PC-9 (cell line): Measurements from ENCODE around the gene CPOX. TPM values are rescaled to one million over a fixed set of nuclear protein-coding genes. Genes with fewer than 3 reads are reported as not detected.

ENCODE experiments used
- BruUV-seq: library from RNA; stranded (reverse); fragments of 400-500 nt; replicated peaks from 2 replicates; lab custom pipeline; 2021; lab: Mats Ljungman, UMichigan
- CTCF ChIA-PET: fragments of 300-600 bp; sonication (Branson Sonifier 250); formaldehyde crosslinking; loops from one replicate; lab custom pipeline; 2022; ENCODE audit warnings: antibody characterized with exemption; lab: Charles Lee
- POLR2A ChIA-PET: fragments of 300-600 bp; sonication (Branson Sonifier 250); formaldehyde crosslinking; loops from one replicate; lab custom pipeline; 2022; ENCODE audit warnings: antibody characterized with exemption; ENCODE audit not compliant: unreplicated experiment; lab: Charles Lee
- DNase-seq, 2 experiments: peaks; one replicate each; pipeline versions ENCODE4 v3.0.0 to v3.0.0-alpha.2; 2015 to 2022; ENCODE audit warnings: mixed read lengths in 1 of 2
- H2AFZ ChIP-seq: fragments of 200-600 bp; sonication (generic); 2 replicates; pipeline ENCODE4 v1.8.1; 2017; ENCODE audit warnings: antibody characterized with exemption
- H3F3A ChIP-seq: fragments of 200-600 bp; sonication (generic); 2 replicates; pipeline ENCODE4 v1.8.1; 2017; ENCODE audit warnings: antibody characterized with exemption, mild to moderate bottlenecking, low read depth; ENCODE audit not compliant: insufficient read depth
- H3K27ac ChIP-seq: fragments of 200-600 bp; sonication (generic); 2 replicates; pipeline ENCODE4 v1.6.1; 2016; ENCODE audit warnings: mixed run types
- H3K27me3 ChIP-seq: fragments of 200-600 bp; sonication (generic); 2 replicates; pipeline ENCODE4 v1.6.1; 2016; ENCODE audit warnings: low read depth, mixed run types; ENCODE audit not compliant: insufficient read depth
- H3K36me3 ChIP-seq: fragments of 200-600 bp; sonication (generic); 2 replicates; pipeline ENCODE4 v1.6.1; 2016; ENCODE audit warnings: low read depth, mixed run types
- H3K4me1 ChIP-seq: fragments of 200-600 bp; sonication (generic); replicated peaks from 2 replicates; pipeline ENCODE4 v1.6.1; 2016; ENCODE audit warnings: mixed run types; ENCODE audit not compliant: insufficient read depth
- H3K4me2 ChIP-seq: fragments of 200-600 bp; sonication (generic); 2 replicates; pipeline ENCODE4 v1.6.1; 2017; ENCODE audit warnings: mixed run types
- H3K4me3 ChIP-seq: fragments of 200-600 bp; sonication (generic); 2 replicates; pipeline ENCODE4 v1.6.1; 2016; ENCODE audit warnings: mixed run types
- H3K79me2 ChIP-seq: fragments of 200-600 bp; sonication (generic); 2 replicates; pipeline ENCODE4 v1.6.1; 2017; ENCODE audit warnings: low read depth, mixed run types
- H3K9me2 ChIP-seq: fragments of 200-600 bp; sonication (generic); 2 replicates; pipeline ENCODE4 v1.8.1; 2017; ENCODE audit warnings: mild to moderate bottlenecking; ENCODE audit not compliant: insufficient read depth
- H3K9me3 ChIP-seq: fragments of 200-600 bp; sonication (generic); 2 replicates; pipeline ENCODE4 v1.8.1; 2016; ENCODE audit warnings: low read depth; ENCODE audit not compliant: insufficient read depth
- H4K20me1 ChIP-seq: fragments of 200-600 bp; sonication (generic); 2 replicates; pipeline ENCODE4 v1.8.1; 2017; ENCODE audit not compliant: insufficient read depth
- EZH2 ChIP-seq: fragments of 200-600 bp; sonication (generic); IDR thresholded peaks from 2 replicates; pipeline ENCODE4 v1.8.0; 2017; ENCODE audit warnings: antibody characterized with exemption, low read depth
- intact Hi-C: fragments of 100-400 bp; cut with micrococcal nuclease; formaldehyde crosslinking; loops from one replicate; pipeline ENCODE4 v1.10.0; 2022; ENCODE audit not compliant: unreplicated experiment
- total RNA-seq: library from RNA; stranded (reverse); gene quantifications from 2 replicates; pipeline ENCODE4 v1.2.3, GENCODE V29; 2021
- TF ChIP-seq, protein P1 (sequence below): fragments of 200-600 bp; sonication (generic); conservative IDR thresholded peaks from 2 replicates; pipeline ENCODE4 v1.6.1; 2017; ENCODE audit warnings: mixed run types, antibody characterized with exemption, mild to moderate bottlenecking, moderate library complexity

Gene CPOX
- total RNA-seq, 1 experiment from 2014 or later = 30.4 TPM

DNA sequence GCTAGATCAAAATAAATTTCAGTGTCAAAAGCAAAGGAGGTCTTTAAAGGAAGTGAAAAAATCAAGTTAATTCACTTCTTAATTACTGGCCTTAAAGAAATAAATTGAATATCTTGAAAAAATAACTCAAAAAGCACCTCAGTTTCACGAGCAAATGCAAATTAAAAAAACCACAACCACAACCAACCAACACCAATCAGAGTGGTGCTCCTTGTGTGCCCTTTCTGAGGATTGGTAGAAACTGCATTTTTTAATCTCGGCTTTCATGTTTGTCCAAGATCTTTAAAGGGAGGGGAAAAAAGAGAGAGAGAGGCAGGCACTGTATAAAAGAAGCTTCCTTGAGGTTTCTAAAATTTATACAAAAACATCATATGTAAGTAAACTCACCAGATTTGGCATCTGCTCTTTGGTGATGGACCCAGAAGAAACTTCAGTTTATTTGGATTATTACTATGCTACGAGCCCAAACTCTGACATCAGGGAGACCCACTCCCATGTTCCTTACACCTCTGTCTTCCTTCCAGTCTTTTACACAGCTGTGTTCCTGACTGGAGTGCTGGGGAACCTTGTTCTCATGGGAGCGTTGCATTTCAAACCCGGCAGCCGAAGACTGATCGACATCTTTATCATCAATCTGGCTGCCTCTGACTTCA, 61.7 kb downstream of the CPOX start, which contains the start of gene GPR15:
Gene GPR15 (plus strand): TSS at position 357 of the 653 bp plus-strand sequence. CDS start 56 bp downstream, at position 413.
- Histone ChIP-seq H3K27ac (no peak within 1 kb of the TSS), H3K9me2 (no peaks in the 10 kb centered on the region), H3K4me1 (no peaks in the 10 kb centered on the region), H3K36me3 (no peaks in the 10 kb centered on the region), H3F3A (no peaks in the 10 kb centered on the region), H3K79me2 (no peaks in the 10 kb centered on the region), H3K4me2 (no peak within 1 kb of the TSS), H3K4me3 (no peak within 1 kb of the TSS), H2AFZ (0 out of 2 replicates have a peak within 1 kb of the TSS, but pooled peaks have one; percentile 2), H4K20me1 (no peaks in the 10 kb centered on the region), H3K9me3 (no peaks in the 10 kb centered on the region), H3K27me3 (no peaks in the 10 kb centered on the region)
- POLR2A ChIA-PET = no interaction called here
- intact Hi-C loops = no loop called here
- TF ChIP-seq EZH2 = no peak
- TF ChIP-seq, protein P1, sequence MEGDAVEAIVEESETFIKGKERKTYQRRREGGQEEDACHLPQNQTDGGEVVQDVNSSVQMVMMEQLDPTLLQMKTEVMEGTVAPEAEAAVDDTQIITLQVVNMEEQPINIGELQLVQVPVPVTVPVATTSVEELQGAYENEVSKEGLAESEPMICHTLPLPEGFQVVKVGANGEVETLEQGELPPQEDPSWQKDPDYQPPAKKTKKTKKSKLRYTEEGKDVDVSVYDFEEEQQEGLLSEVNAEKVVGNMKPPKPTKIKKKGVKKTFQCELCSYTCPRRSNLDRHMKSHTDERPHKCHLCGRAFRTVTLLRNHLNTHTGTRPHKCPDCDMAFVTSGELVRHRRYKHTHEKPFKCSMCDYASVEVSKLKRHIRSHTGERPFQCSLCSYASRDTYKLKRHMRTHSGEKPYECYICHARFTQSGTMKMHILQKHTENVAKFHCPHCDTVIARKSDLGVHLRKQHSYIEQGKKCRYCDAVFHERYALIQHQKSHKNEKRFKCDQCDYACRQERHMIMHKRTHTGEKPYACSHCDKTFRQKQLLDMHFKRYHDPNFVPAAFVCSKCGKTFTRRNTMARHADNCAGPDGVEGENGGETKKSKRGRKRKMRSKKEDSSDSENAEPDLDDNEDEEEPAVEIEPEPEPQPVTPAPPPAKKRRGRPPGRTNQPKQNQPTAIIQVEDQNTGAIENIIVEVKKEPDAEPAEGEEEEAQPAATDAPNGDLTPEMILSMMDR = no peak
- no TSS peak for BruUV-seq
- CTCF ChIA-PET = no interaction called here
- no peak for DNase-seq

DNA sequence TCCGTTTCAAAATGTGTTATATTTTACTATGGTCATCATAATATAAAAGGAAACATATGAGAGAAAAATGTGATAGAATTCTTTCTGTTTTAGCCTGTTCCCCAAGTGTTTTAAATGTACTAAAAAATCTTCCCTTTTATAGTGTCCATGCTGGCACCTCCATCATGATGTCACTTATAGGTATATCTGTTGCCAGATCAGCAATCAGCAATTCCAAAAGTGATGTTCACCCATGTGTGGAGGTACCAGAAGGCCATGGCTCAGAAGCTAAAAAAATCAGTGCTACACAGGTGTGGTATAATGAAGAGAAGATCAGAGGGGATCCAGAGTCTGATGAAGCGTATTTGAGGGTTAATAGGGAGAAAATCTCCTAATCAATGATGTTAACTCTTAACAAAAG, 62.7 kb downstream of the CPOX start:
- BruUV-seq = no TSS peak
- TF ChIP-seq, protein P1 = no peak
- no peak for TF ChIP-seq EZH2
- no peak overlapping the region for H2AFZ ChIP-seq

DNA sequence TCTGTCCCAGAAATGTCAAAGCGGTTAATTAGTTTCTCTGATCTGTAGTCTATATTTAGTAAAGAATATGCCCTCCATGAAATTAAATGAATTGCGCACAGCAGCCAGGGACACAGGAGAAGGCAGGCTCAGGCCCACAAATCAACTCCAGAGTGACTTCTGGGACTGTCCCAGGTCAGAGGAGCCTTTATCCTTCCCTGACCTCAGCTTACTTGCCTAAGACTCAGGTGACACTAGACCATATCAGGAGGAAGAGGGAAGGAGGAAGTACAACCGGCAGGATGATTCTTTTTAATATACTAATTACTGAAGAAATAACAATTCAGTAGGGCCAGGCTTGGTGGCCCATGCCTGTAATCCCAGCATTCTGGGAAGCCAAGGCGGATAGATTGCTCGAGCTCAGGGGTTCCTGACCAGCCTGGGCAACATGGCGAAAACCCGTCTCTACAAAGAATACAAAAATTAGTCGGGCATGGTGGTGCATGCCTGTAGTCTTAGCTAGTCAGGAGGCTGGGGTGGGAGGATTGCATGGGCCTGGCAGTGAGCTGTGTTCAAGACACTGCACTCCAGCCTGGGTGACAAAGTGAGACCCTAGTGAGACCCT, 63.5 kb downstream of the CPOX start:
- Histone ChIP-seq H3K79me2 (no peaks in the 10 kb centered on the region), H3K9me3 (no peaks in the 10 kb centered on the region), H3K4me3 (no peak overlapping the region), H3K4me1 (no peaks in the 10 kb centered on the region), H3K27me3 (no peaks in the 10 kb centered on the region), H3K27ac (no peak overlapping the region), H4K20me1 (no peaks in the 10 kb centered on the region), H2AFZ (no peak overlapping the region; the same call in 1 of the 2 replicates), H3K9me2 (no peaks in the 10 kb centered on the region), H3K36me3 (no peaks in the 10 kb centered on the region), H3K4me2 (no peak overlapping the region), H3F3A (no peaks in the 10 kb centered on the region)
- BruUV-seq = no TSS peak
- TF ChIP-seq, protein P1 = no peak
- TF ChIP-seq EZH2 = no peak
- CTCF ChIA-PET = no interaction called here
- no peak for DNase-seq
- POLR2A ChIA-PET = no interaction called here
- intact Hi-C loops = no loop called here

More for the DNA sequence above, 62.7 kb downstream of the CPOX start:
- Histone ChIP-seq H3K4me3 (no peak overlapping the region), H3K36me3 (no peaks in the 10 kb centered on the region), H3F3A (no peaks in the 10 kb centered on the region), H3K9me2 (no peaks in the 10 kb centered on the region), H3K27me3 (no peaks in the 10 kb centered on the region), H3K27ac (no peak overlapping the region), H3K4me1 (no peaks in the 10 kb centered on the region), H3K79me2 (no peaks in the 10 kb centered on the region), H3K4me2 (no peak overlapping the region), H4K20me1 (no peaks in the 10 kb centered on the region), H3K9me3 (no peaks in the 10 kb centered on the region)
- ChIA-PET CTCF (no interaction called here), POLR2A (no interaction called here)
- intact Hi-C loops = no loop called here
- DNase-seq = no peak

Other genes starting within 250 kb of the CPOX start
- gene OR5K4, start 239.8 kb downstream of the CPOX start, total RNA-seq = not detected in 2 replicates
- not detected in 2 replicates for gene OR5K3, start 202.9 kb downstream of the CPOX start, total RNA-seq
- not detected in 2 replicates for gene OR5K1, start 130.4 kb downstream of the CPOX start, total RNA-seq
- gene OR5K2, start 95.9 kb downstream of the CPOX start, total RNA-seq = not detected in 2 replicates
- gene CLDND1, start 70.7 kb downstream of the CPOX start, total RNA-seq = 143 and 152 TPM in 2 replicates
- gene GPR15, start 61.6 kb downstream of the CPOX start, total RNA-seq = not detected in 2 replicates
- gene ST3GAL6, start 169.7 kb upstream of the CPOX start, total RNA-seq = 5.4 and 6.6 TPM in 2 replicates